K562 (cell line): Measurements from ENCODE around the gene SH2D3A. TPM values are rescaled to one million over a fixed set of nuclear protein-coding genes. Genes with fewer than 3 reads are reported as not detected.
A peak's percentile ranks its signal among the peaks of the same experiment; 100 is the strongest.

Experiments
- CREM ChIP-seq: IDR thresholded peaks from 2 replicates; pipeline ENCODE4 v1.6.1; 2014; ENCODE audit warnings: antibody characterized with exemption, low read depth
- CTBP1 ChIP-seq: fragments of 450-650 bp; IDR thresholded peaks from 2 replicates; pipeline ENCODE4 v1.6.1; 2016; ENCODE audit warnings: borderline replicate concordance
- ELF2 ChIP-seq: fragments of 250-450 bp; sonication (Bioruptor Pico); IDR thresholded peaks from 2 replicates; pipeline ENCODE4 v1.5.0; 2021; ENCODE audit warnings: mild to moderate bottlenecking
- ELF4 ChIP-seq: fragments of 450-650 bp; formaldehyde crosslinking; IDR thresholded peaks from 2 replicates; pipeline ENCODE4 v1.4.0; 2022; ENCODE audit warnings: missing genetic modification characterization
- ERF ChIP-seq: fragments of 450-650 bp; formaldehyde crosslinking; IDR thresholded peaks from 2 replicates; pipeline ENCODE4 v1.4.0; 2020; ENCODE audit warnings: mild to moderate bottlenecking, mixed read lengths
- ESRRA ChIP-seq: fragments of 450-650 bp; IDR thresholded peaks from 2 replicates; pipeline ENCODE4 v1.6.1; 2014; ENCODE audit warnings: low read depth, mild to moderate bottlenecking, moderate library complexity, borderline replicate concordance
- ETV1 ChIP-seq: fragments of 450-650 bp; conservative IDR thresholded peaks from 2 replicates; pipeline ENCODE4 v1.6.1; 2016; ENCODE audit warnings: missing genetic modification characterization, control low read depth, low read depth, missing compliant biosample characterization
- FOXP1 ChIP-seq: sonication (generic); formaldehyde crosslinking; IDR thresholded peaks from 2 replicates; pipeline ENCODE4 v1.8.0; 2022; ENCODE audit warnings: mild to moderate bottlenecking, missing genetic modification reagents
- HCFC1 ChIP-seq: IDR thresholded peaks from 2 replicates; pipeline ENCODE4 v1.6.1; 2012; ENCODE audit warnings: low read depth, low read length, improper control_type of control experiment
- HDAC2 ChIP-seq: fragments of 450-650 bp; IDR thresholded peaks from 2 replicates; pipeline ENCODE4 v1.6.1; 2016; ENCODE audit warnings: mild to moderate bottlenecking
- HNRNPLL ChIP-seq: fragments of 200-400 bp; formaldehyde crosslinking; IDR thresholded peaks from 2 replicates; pipeline ENCODE4 v1.6.1; 2017; ENCODE audit warnings: low read length, low read depth, mild to moderate bottlenecking; ENCODE audit not compliant: poor library complexity, severe bottlenecking
- KLF6 ChIP-seq: fragments of 250-450 bp; sonication (Bioruptor Pico); IDR thresholded peaks from 2 replicates; pipeline ENCODE4 v1.4.0; 2020; ENCODE audit warnings: mild to moderate bottlenecking, moderate library complexity, borderline replicate concordance
- MYNN ChIP-seq, 2 experiments: sonication (generic); formaldehyde crosslinking in 1 of 2; IDR thresholded peaks; 2 replicates each; pipeline versions ENCODE4 v1.5.0 to v1.6.1; 2016 to 2020; ENCODE audit warnings: antibody characterized with exemption in 1 of 2, missing genetic modification reagents in 1 of 2
- PCBP2 ChIP-seq: fragments of 200-400 bp; formaldehyde crosslinking; IDR thresholded peaks from 2 replicates; pipeline ENCODE4 v1.6.1; 2018; ENCODE audit warnings: low read length, low read depth, mild to moderate bottlenecking, moderate library complexity; ENCODE audit not compliant: poor library complexity, severe bottlenecking
- PHF8 ChIP-seq: fragments of 200-600 bp; sonication (generic); IDR thresholded peaks from 2 replicates; pipeline ENCODE4 v1.6.1; 2012; ENCODE audit warnings: mixed run types, mild to moderate bottlenecking, inconsistent platforms, low read length, moderate library complexity, borderline replicate concordance
- PRPF4 ChIP-seq: fragments of 200-400 bp; formaldehyde crosslinking; IDR thresholded peaks from one replicate; pipeline ENCODE4 v1.6.1; 2017; ENCODE audit warnings: low read length, low read depth, mild to moderate bottlenecking; ENCODE audit not compliant: insufficient read depth, poor library complexity, severe bottlenecking
- RAD21 ChIP-seq, 2 experiments: fragments of 250-450 bp in 1 of 2; fragments of 450-650 bp in 1 of 2; sonication (Bioruptor Pico) in 1 of 2; formaldehyde crosslinking in 1 of 2; IDR thresholded peaks in 1 of 2; conservative IDR thresholded peaks in 1 of 2; 2 replicates each; pipeline versions ENCODE4 v1.4.0 to v1.8.0; 2020 to 2022; ENCODE audit warnings: mild to moderate bottlenecking in 2 of 2, moderate library complexity in 1 of 2
- RB1 ChIP-seq: fragments of 450-650 bp; IDR thresholded peaks from 2 replicates; pipeline ENCODE4 v1.6.1; 2017; ENCODE audit warnings: low read depth, mild to moderate bottlenecking
- ZC3H4 ChIP-seq: sonication (generic); formaldehyde crosslinking; IDR thresholded peaks from 2 replicates; pipeline ENCODE4 v1.9.0; 2021; ENCODE audit warnings: missing genetic modification reagents, borderline replicate concordance
- ZNF133 ChIP-seq: fragments of 250-450 bp; sonication (Bioruptor Pico); IDR thresholded peaks from 2 replicates; pipeline ENCODE4 v1.4.0; 2020; ENCODE audit warnings: mild to moderate bottlenecking
- ZNF165 ChIP-seq: fragments of 250-450 bp; sonication (Bioruptor Pico); IDR thresholded peaks from 2 replicates; pipeline ENCODE4 v1.4.0; 2020; ENCODE audit warnings: borderline replicate concordance
- ZNF785 ChIP-seq: fragments of 250-450 bp; sonication (Bioruptor Pico); IDR thresholded peaks from 2 replicates; pipeline ENCODE4 v1.4.0; 2020; ENCODE audit warnings: mild to moderate bottlenecking
- polyA plus RNA-seq, 8 experiments: library from polyadenylated mRNA; depleted of rRNA in 4 of 8; stranded (reverse) in 5 of 8; unstranded in 3 of 8; fragments of >200 nt; fragmentation: Nextera tagmentation in 2 of 8; fragmentation: Illumina TruSeq in 1 of 8; extraction: Ambion mirVana in 2 of 8; extraction: Trizol in 1 of 8; gene quantifications; 2 replicates each; pipeline versions ENCODE4 v1.2.1 to v1.2.3, GENCODE V29; 2011 to 2014; ENCODE audit warnings: inconsistent platforms in 1 of 8, missing spikeins in 1 of 8
- total RNA-seq, 7 experiments: library from RNA; depleted of rRNA in 6 of 7; stranded (reverse); fragments of >200 nt in 6 of 7; fragmentation: Illumina TruSeq in 2 of 7; extraction: Trizol in 2 of 7; gene quantifications; 2 replicates each; pipeline versions ENCODE4 v1.2.1 to v1.2.3, GENCODE V29; 2011 to 2021; ENCODE audit warnings: low replicate concordance in 1 of 7
- TF ChIP-seq, protein P1 (sequence below), 2 experiments: IDR thresholded peaks; 2 replicates each; pipeline ENCODE4 v1.6.1; 2012; ENCODE audit warnings: improper control_type of control experiment in 2 of 2, low read depth in 2 of 2, low read length in 2 of 2, borderline replicate concordance in 1 of 2
- TF ChIP-seq, protein P2 (sequence below): fragments of 250-450 bp; sonication (Bioruptor Pico); IDR thresholded peaks from 2 replicates; pipeline ENCODE4 v1.4.0; 2020; ENCODE audit warnings: mild to moderate bottlenecking
- TF ChIP-seq, protein P3 (sequence below): sonication (generic); IDR thresholded peaks from 2 replicates; pipeline ENCODE4 v1.6.1; 2016

Gene SH2D3A
- total and polyA plus RNA-seq, 9 of the 15 experiments (the other 6 are each of a cell fraction or from before 2014, with no cell fraction given): 0.75 to 26.3 (median 8.9) TPM

DNA sequence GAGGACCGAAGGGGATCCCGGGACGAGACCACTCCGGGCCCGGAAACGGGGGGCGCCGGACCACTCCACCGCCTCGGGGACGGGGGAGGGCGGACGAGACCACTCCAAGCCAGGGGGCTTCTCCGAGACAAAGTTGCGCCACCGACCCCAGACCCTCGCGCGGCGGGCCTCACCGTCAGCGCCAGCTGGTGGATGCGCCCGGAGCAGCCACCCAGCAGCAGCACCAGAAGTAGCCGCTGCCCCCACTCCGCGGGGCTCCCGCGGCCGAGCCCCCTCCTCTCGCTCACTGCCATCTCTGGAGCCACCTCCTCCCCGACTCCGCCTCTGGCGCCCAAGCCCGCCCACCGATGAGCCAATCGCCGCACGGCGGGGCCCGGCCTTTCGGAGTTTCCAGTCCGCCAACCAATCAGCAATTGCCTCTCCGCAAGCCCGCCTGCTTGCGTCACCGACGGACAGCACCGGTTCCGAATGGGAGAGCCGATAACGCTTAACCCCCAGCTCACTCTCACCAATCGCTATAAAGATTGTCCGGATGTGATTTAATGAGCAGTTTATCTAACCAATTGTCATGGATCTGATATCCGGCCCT lies 29.9 kb downstream of the SH2D3A start, which contains the start of gene GPR108 (continued):
- TF ChIP-seq, protein P1, sequence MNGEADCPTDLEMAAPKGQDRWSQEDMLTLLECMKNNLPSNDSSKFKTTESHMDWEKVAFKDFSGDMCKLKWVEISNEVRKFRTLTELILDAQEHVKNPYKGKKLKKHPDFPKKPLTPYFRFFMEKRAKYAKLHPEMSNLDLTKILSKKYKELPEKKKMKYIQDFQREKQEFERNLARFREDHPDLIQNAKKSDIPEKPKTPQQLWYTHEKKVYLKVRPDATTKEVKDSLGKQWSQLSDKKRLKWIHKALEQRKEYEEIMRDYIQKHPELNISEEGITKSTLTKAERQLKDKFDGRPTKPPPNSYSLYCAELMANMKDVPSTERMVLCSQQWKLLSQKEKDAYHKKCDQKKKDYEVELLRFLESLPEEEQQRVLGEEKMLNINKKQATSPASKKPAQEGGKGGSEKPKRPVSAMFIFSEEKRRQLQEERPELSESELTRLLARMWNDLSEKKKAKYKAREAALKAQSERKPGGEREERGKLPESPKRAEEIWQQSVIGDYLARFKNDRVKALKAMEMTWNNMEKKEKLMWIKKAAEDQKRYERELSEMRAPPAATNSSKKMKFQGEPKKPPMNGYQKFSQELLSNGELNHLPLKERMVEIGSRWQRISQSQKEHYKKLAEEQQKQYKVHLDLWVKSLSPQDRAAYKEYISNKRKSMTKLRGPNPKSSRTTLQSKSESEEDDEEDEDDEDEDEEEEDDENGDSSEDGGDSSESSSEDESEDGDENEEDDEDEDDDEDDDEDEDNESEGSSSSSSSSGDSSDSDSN (IDR thresholded peaks at IDR 0.05; ENCODE audit: borderline replicate concordance in 1 of 2, low read depth in 2 of 2, low read length in 2 of 2): no peak
- TF ChIP-seq, protein P2, sequence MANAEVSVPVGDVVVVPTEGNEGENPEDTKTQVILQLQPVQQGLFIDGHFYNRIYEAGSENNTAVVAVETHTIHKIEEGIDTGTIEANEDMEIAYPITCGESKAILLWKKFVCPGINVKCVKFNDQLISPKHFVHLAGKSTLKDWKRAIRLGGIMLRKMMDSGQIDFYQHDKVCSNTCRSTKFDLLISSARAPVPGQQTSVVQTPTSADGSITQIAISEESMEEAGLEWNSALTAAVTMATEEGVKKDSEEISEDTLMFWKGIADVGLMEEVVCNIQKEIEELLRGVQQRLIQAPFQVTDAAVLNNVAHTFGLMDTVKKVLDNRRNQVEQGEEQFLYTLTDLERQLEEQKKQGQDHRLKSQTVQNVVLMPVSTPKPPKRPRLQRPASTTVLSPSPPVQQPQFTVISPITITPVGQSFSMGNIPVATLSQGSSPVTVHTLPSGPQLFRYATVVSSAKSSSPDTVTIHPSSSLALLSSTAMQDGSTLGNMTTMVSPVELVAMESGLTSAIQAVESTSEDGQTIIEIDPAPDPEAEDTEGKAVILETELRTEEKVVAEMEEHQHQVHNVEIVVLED (CRISPR knock-in tag): no peak
- no peak for TF ChIP-seq CTBP1
- TF ChIP-seq HCFC1: peak; percentile 67
- peak; percentile 98 for TF ChIP-seq CREM
- TF ChIP-seq ZNF785 (CRISPR knock-in tag): no peak
- no peak for TF ChIP-seq RAD21 (CRISPR knock-in tag; conservative IDR thresholded peaks at IDR 0.05 in 1 of 2, IDR thresholded peaks at IDR 0.05 in 1 of 2)
- TF ChIP-seq HNRNPLL: peak; percentile 67
- no peak for TF ChIP-seq PRPF4
- TF ChIP-seq RB1: peak; percentile 94; the same call in 1 of the 2 replicates
- no peak for TF ChIP-seq MYNN (IDR thresholded peaks at IDR 0.05)
- TF ChIP-seq MYNN (CRISPR knock-in tag; IDR thresholded peaks at IDR 0.05): no peak
- no peak; the same call in 1 of the 2 replicates for TF ChIP-seq HDAC2
- peak; percentile 37 for TF ChIP-seq ETV1 (tag)
- no peak for TF ChIP-seq ZC3H4
- TF ChIP-seq ELF2 (CRISPR knock-in tag): peak; percentile 74
- peak; percentile 17; the same call in 1 of the 2 replicates for TF ChIP-seq PHF8
- TF ChIP-seq ZNF133 (CRISPR knock-in tag): no peak
- no peak for TF ChIP-seq PCBP2
- TF ChIP-seq ERF (CRISPR knock-in tag): no peak
- 0 out of 2 replicates have a peak, but pooled peaks have one; percentile 28 for TF ChIP-seq ELF4
- TF ChIP-seq KLF6 (CRISPR knock-in tag): no peak
- no peak; the same call in 1 of the 2 replicates for TF ChIP-seq FOXP1 (CRISPR knock-in tag)
- TF ChIP-seq, protein P3, sequence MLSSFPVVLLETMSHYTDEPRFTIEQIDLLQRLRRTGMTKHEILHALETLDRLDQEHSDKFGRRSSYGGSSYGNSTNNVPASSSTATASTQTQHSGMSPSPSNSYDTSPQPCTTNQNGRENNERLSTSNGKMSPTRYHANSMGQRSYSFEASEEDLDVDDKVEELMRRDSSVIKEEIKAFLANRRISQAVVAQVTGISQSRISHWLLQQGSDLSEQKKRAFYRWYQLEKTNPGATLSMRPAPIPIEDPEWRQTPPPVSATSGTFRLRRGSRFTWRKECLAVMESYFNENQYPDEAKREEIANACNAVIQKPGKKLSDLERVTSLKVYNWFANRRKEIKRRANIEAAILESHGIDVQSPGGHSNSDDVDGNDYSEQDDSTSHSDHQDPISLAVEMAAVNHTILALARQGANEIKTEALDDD: no peak
- no peak for TF ChIP-seq ZNF165
- no peak for TF ChIP-seq ESRRA
